HL-60/S4 treated with retinoic acid at 250 ng/mL for 4 days and 3 days (cell line): Measurements from ENCODE around the gene TMEM74B.
"Not testable (repeated sequence)": the region's sequence is repeated elsewhere in the genome, so short reads cannot be mapped to it uniquely, and the experiment has no call there.

Source experiments
- in situ Hi-C: fragments of 300-500 bp; cut with MboI; formaldehyde crosslinking; loops from 2 replicates; pipeline ENCODE4 v1.7.0; 2022; ENCODE audit warnings: low sequenced_read_pairs

Gene TMEM74B

DNA sequence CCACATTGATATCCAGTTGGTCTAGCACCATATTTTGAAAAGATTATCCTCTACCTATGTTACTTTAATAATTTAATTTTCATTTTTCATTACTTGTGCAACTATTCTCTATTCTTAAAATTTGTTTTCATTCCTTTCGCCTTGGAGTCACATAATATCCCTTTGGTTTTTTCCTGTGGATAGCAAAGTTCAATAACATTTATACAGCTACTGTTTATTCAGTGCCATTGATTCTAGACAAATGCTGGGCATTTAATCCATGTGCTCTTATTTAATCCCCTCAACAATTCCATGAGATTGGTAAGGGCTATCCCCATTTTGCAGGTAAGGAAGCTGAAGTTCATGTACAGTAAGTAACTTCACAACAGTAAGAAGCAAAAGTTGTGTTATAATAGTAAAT is 33.8 kb downstream of the TMEM74B start:
- in situ Hi-C loops: no loop called here

DNA sequence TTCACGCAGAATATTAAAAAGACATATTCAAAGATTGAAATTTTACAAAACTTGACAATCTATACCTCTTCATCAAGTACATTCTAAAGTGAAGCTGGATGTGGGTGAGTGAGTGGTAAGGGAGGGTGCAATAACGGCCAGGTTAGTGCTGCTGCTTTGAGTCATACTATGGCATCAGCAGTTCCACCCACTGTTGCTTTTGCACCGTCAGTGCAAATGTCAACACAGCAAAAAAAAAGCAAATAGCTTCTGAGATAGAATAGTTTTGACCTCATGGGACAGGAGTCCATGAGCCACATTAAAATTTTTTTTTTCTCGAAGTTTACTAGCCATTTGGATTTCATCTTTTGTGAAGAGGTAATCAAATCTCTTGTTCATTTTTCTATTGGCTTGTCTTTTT is 34.6 kb downstream of the TMEM74B start:
- in situ Hi-C loops: no loop called here

DNA sequence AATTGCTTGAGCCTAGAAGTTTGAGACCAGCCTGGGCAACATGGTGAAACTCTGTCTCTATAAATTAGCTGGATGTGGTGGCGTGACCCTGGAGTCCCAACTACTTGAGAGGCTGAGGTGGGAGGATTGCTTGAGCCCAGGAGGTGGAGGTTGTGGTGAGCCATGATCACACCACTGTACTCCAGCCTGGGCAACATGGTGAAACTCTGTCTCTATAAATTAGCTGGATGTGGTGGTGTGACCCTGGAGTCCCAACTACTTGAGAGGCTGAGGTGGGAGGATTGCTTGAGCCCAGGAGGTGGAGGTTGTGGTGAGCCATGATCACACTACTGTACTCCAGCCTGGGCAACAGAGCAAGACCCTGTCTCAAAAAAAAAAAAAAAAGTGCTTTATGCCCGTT is 35.0 kb downstream of the TMEM74B start:
- in situ Hi-C loops: not testable (repeated sequence)

DNA sequence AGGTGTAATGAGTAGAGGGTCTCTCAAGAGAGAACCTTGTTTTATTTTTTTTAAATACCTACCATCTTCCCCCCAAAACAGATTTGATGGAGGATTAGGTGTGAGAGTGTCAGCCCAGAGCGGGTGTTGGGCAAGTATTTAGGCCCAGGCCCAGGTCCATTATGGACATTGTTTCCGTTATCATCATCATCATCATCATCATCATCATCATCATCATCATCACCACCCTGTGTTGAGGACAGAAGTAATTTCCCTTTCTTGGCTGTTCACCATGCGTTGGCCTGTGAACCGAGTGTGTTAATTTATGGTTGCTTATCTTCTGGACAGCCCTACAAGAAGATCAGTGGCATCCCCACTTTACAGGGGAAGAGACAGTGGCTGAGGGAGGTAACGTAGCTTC is 37.8 kb downstream of the TMEM74B start:
- in situ Hi-C loops: no loop called here

DNA sequence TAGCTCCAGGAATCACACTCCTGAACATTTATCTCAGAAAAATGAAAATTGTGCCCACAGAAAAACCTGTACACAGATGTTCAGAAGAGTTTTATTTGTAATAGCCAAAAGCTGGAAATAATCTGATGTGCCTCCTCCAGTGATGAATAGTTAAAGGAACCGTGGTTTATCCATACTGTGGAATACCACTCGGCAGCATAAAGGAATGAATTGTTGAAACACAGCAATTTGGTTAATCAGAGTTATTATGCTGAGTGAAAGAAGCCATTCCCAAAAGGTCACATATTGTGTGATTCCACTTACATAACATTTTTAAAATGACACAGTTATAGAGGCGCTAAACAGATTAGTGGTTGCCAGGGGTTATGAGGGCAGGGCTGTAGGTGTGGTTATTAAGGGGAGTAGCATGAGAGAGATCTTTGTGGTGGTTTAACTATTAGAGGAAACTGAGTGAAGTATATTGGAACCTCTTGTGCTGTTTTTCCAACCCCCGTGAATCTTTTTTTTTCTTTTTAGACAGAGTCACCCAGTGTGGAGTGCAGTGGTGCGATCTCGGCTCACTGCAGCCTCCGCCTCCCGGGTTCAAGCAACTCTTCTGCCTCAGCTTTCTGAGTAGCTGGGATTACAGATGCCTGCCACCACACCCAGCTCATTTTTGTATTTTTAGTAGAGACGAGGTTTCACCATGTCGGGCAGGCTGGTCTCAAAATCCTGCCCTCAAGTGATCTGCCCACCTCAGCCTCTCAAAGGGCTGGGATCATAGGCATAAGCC is 40.2 kb downstream of the TMEM74B start:
- in situ Hi-C loops: no loop called here

DNA sequence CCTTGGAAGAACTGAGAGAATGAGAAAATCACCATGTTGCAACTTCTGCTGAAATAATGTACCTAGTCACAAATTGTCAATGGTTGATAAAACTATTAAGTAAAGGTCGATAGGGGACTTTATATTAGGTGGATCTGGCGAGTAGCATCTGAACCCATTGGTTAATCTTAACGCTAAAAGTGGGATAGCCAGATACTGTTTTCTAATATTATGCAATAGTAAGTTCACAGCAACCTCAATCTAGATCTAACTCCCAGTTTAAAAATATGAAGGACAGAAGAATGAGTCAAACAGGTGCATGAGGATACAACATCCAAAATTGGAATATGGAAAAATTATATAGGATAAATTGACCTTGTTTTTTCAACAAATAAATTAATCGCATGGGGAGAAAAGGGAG is 47.5 kb downstream of the TMEM74B start:
- in situ Hi-C loops: no loop called here

DNA sequence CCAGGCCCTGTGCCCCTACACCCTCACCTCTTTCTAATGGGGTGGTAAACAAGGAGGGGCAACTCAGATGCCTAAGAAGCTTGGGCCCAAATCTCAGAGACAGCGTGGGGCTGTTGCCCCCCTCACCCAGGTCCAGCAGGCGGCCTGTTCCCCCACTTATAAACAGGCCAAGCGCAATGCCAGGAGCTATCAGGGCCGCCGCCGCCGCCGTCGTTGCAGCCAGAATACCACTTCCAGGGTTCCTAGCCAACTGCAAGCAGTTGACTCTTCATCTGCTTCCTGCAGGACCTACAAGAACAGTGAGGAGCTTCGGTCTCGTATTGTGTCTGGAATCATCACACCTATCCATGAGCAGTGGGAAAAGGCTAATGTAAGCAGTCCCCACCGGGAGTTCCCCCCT is 49.9 kb downstream of the TMEM74B start:
- in situ Hi-C loops: no loop called here

DNA sequence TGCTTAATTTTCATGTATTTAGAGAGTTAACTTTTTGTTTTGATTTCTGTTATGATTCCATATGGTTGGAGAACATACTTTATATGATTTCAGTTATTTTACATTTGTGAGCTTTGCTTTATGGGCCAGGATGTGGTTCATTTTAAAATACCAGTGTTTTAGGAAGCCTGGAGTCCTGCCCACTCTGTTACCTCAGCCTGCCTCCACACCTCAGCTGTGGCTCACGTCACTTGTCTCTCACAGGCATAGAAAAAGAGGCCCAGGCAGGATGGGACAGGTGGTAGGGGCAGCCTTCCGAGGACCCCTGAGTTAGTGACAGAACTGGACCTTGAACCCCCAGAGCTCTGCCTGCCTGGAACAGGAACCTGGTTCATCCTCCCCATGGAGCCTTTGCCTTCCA is 50.4 kb downstream of the TMEM74B start:
- in situ Hi-C loops: no loop called here

DNA sequence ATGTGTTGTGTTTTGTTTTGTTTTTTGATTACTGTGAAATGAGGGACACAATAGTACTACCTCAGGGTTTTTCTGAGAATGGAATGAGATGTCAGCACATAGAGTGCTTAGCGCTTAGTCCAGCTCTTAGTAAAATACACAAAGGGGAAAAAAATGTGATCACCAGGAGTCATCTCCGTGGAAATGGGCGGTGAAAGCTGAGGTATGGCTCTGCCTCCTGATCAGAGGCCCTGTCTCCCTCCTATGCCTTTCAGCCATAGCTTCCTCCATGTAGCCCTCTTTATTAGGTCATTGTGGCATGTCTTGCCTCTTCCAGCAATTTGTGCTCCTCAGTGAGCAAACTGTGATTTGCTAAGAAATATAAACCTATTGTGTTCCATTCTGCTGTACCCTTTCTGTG is 53.4 kb downstream of the TMEM74B start:
- in situ Hi-C loops: no loop called here

DNA sequence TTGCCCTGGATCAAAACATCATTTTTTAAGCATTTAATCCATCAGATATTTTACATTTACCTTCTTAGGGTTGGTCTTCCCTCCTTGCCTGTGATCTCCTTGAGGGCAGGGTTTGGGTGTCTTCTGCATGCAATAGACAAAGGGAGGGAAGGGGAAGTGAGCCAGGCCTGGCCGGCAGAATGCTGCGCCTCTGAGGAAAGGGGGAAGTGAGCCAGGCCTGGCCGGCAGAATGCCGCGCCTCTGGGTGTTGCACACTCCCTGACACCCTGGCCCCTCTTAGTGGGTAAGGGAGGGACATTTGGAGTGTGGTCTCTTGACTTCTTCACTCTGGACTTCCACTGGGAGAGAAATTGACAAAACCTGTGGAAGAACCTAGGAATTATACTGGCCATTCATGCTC is 53.9 kb downstream of the TMEM74B start:
- in situ Hi-C loops: no loop called here
